HepG2 (cell line): ENCODE results near the gene RPS8. TPM values are rescaled to one million over a fixed set of nuclear protein-coding genes. Genes with fewer than 3 reads are reported as not detected.
A peak's percentile ranks its signal among the peaks of the same experiment; 100 is the strongest.

Experiments
- ARNT2 ChIP-seq: sonication (generic); formaldehyde crosslinking; IDR thresholded peaks from 2 replicates; pipeline ENCODE4 v1.8.0; 2022; ENCODE audit warnings: mild to moderate bottlenecking, low read depth, missing genetic modification reagents, moderate library complexity
- BRD4 ChIP-seq: sonication (generic); formaldehyde crosslinking; IDR thresholded peaks from 2 replicates; pipeline ENCODE4 v1.4.0; 2020; ENCODE audit warnings: missing genetic modification reagents
- ELK4 ChIP-seq: sonication (generic); formaldehyde crosslinking; IDR thresholded peaks from 2 replicates; pipeline ENCODE4 v1.9.0; 2021; ENCODE audit warnings: missing genetic modification reagents, borderline replicate concordance
- FOSL1 ChIP-seq: sonication (generic); formaldehyde crosslinking; IDR thresholded peaks from 2 replicates; pipeline ENCODE4 v1.9.0; 2021; ENCODE audit warnings: missing genetic modification reagents, borderline replicate concordance
- FOXO1 ChIP-seq: sonication (generic); formaldehyde crosslinking; IDR thresholded peaks from 2 replicates; pipeline ENCODE4 v1.4.0; 2020; ENCODE audit warnings: missing genetic modification reagents
- MTF2 ChIP-seq: sonication (generic); formaldehyde crosslinking; IDR thresholded peaks from 2 replicates; pipeline ENCODE4 v1.5.0; 2020; ENCODE audit warnings: missing genetic modification reagents, borderline replicate concordance
- NR2F2 ChIP-seq: IDR thresholded peaks from 2 replicates; pipeline ENCODE4 v1.6.1; 2012; ENCODE audit warnings: low read depth, inconsistent platforms, borderline replicate concordance
- PHF5A ChIP-seq: IDR thresholded peaks from one replicate; pipeline ENCODE4 v1.6.1; 2018; ENCODE audit warnings: low read depth, missing genetic modification reagents; ENCODE audit not compliant: unreplicated experiment
- RERE ChIP-seq: IDR thresholded peaks from 2 replicates; pipeline ENCODE4 v1.6.1; 2016; ENCODE audit warnings: low read depth, missing genetic modification reagents, missing compliant biosample characterization
- RFXANK ChIP-seq: IDR thresholded peaks from 2 replicates; pipeline ENCODE4 v1.6.1; 2016
- TP53 ChIP-seq: sonication (generic); formaldehyde crosslinking; conservative IDR thresholded peaks from 2 replicates; pipeline ENCODE4 v1.4.0; 2020; ENCODE audit warnings: missing genetic modification reagents
- ZBTB26 ChIP-seq: IDR thresholded peaks from 2 replicates; pipeline ENCODE4 v1.6.1; 2016; ENCODE audit warnings: missing compliant biosample characterization, missing genetic modification reagents, borderline replicate concordance
- ZBTB34 ChIP-seq: sonication (generic); formaldehyde crosslinking; IDR thresholded peaks from 2 replicates; pipeline ENCODE4 v1.8.0; 2022; ENCODE audit warnings: mild to moderate bottlenecking, missing genetic modification reagents
- ZFAT ChIP-seq: sonication (generic); formaldehyde crosslinking; conservative IDR thresholded peaks from 2 replicates; pipeline ENCODE4 v1.8.1; 2023; ENCODE audit warnings: missing genetic modification reagents, inconsistent platforms
- ZFP37 ChIP-seq: sonication (generic); formaldehyde crosslinking; IDR thresholded peaks from 2 replicates; pipeline ENCODE4 v1.4.0; 2020; ENCODE audit warnings: missing genetic modification reagents, borderline replicate concordance
- ZNF253 ChIP-seq: sonication (generic); formaldehyde crosslinking; IDR thresholded peaks from 2 replicates; pipeline ENCODE4 v1.8.0; 2022; ENCODE audit warnings: mild to moderate bottlenecking, missing genetic modification reagents, borderline replicate concordance
- ZNF329 ChIP-seq: sonication (generic); formaldehyde crosslinking; IDR thresholded peaks from 2 replicates; pipeline ENCODE4 v1.9.0; 2021; ENCODE audit warnings: low read depth, mild to moderate bottlenecking, missing genetic modification reagents
- ZNF432 ChIP-seq: sonication (generic); formaldehyde crosslinking; IDR thresholded peaks from 2 replicates; pipeline ENCODE4 v1.5.0; 2020; ENCODE audit warnings: missing genetic modification reagents, mild to moderate bottlenecking, borderline replicate concordance
- ZNF7 ChIP-seq: IDR thresholded peaks from 2 replicates; pipeline ENCODE4 v1.6.1; 2016; ENCODE audit warnings: missing biosample characterization, missing genetic modification reagents
- ZZZ3 ChIP-seq: sonication (generic); formaldehyde crosslinking; IDR thresholded peaks from 2 replicates; pipeline ENCODE4 v1.4.0; 2020; ENCODE audit warnings: missing genetic modification reagents, mild to moderate bottlenecking, borderline replicate concordance
- polyA plus RNA-seq, 8 experiments: library from polyadenylated mRNA; depleted of rRNA in 3 of 8; stranded (reverse) in 7 of 8; unstranded in 1 of 8; fragments of >200 nt; fragmentation: Illumina TruSeq in 4 of 8; extraction: Trizol in 4 of 8; gene quantifications; 2 replicates each; pipeline versions ENCODE4 v1.2.1 to v1.2.3, GENCODE V29; 2011 to 2016; ENCODE audit warnings: low read depth in 4 of 8, missing spikeins in 1 of 8, mixed read lengths in 1 of 8; ENCODE audit not compliant: insufficient read depth in 1 of 8
- total RNA-seq, 5 experiments: library from RNA; depleted of rRNA; stranded (reverse); fragments of >200 nt; fragmentation: Illumina TruSeq; extraction: Trizol; gene quantifications; 2 replicates each; pipeline ENCODE4 v1.2.3, GENCODE V29; 2016; ENCODE audit warnings: low read depth in 1 of 5

Gene RPS8
- total and polyA plus RNA-seq, 2 of the 13 experiments (the other 11 are each of a cell fraction or from before 2014, with no cell fraction given): 2,628 to 2,822 TPM

GRCh38 chr1:44775078-44775929, at the start of gene RPS8 (continued):
- TF ChIP-seq ZNF253 (CRISPR knock-in tag) (peak; percentile 78; the same call in 1 of the 2 replicates), ZNF432 (no peak), ZBTB26 (CRISPR knock-in tag) (peak; percentile 67; the same call in 1 of the 2 replicates), BRD4 (CRISPR knock-in tag) (peak; percentile 61; the same call in 1 of the 2 replicates), ARNT2 (no peak), ZZZ3 (CRISPR knock-in tag) (peak; percentile 86; the same call in 1 of the 2 replicates), PHF5A (CRISPR knock-in tag) (no peak), MTF2 (CRISPR knock-in tag) (no peak), TP53 (CRISPR knock-in tag) (0 out of 2 replicates have a peak, but pooled peaks have one; percentile 83), ZNF7 (CRISPR knock-in tag) (no peak), ZNF329 (CRISPR knock-in tag) (no peak), ZFP37 (CRISPR knock-in tag) (peak; percentile 51; the same call in 1 of the 2 replicates), RERE (CRISPR knock-in tag) (no peak), ZBTB34 (no peak), NR2F2 (peak; percentile 78), ELK4 (no peak), ZFAT (CRISPR knock-in tag) (no peak; the same call in 1 of the 2 replicates), FOSL1 (CRISPR knock-in tag) (no peak), RFXANK (CRISPR knock-in tag) (no peak; the same call in 1 of the 2 replicates), FOXO1 (0 out of 2 replicates have a peak, but pooled peaks have one; percentile 5)
